Gastroesophageal sphincter (tissue), 3 donors: Measurements from ENCODE around the gene EHMT2.

ENCODE experiments used
- POLR2A ChIP-seq, 2 donors: fragments of 450-650 bp; IDR thresholded peaks; one replicate each; pipeline ENCODE4 v1.6.1; 2017; ENCODE audit warnings: antibody characterized with exemption in 2 of 2, mild to moderate bottlenecking in 2 of 2, moderate library complexity in 1 of 2
- POLR2AphosphoS5 ChIP-seq: sonication (generic); formaldehyde crosslinking; IDR thresholded peaks from one replicate; pipeline ENCODE4 v1.6.1; 2017; ENCODE audit warnings: antibody characterized with exemption
- TF ChIP-seq, protein P1 (sequence below), 4 experiments: fragments of 200-600 bp in 2 of 4; fragments of 450-650 bp in 2 of 4; sonication (generic) in 1 of 4; IDR thresholded peaks; one replicate each; pipeline ENCODE4 v1.5.1; 2017 to 2019; ENCODE audit warnings: antibody characterized with exemption in 4 of 4, mild to moderate bottlenecking in 2 of 4, moderate library complexity in 2 of 4

DNA sequence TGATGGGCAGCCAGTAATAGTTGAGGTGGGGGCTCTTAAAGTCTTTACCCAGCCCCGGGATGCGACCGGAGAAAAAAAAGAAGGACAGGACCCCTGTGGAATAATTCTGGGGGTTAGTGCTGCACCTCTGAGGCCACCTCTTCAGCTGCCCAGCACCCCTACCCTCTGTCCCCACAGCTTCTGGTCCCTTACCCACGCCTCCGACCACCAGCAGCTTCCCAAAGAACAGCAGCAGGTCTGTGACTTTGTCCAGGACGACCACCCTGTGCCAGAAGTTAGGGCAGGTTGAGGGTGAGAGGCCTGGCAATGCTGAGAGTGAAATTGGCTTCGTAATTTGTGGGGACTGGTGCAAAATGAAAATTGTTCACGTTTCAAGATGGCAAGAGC lies 32.7 kb downstream of the EHMT2 start:
- TF ChIP-seq, protein P1, sequence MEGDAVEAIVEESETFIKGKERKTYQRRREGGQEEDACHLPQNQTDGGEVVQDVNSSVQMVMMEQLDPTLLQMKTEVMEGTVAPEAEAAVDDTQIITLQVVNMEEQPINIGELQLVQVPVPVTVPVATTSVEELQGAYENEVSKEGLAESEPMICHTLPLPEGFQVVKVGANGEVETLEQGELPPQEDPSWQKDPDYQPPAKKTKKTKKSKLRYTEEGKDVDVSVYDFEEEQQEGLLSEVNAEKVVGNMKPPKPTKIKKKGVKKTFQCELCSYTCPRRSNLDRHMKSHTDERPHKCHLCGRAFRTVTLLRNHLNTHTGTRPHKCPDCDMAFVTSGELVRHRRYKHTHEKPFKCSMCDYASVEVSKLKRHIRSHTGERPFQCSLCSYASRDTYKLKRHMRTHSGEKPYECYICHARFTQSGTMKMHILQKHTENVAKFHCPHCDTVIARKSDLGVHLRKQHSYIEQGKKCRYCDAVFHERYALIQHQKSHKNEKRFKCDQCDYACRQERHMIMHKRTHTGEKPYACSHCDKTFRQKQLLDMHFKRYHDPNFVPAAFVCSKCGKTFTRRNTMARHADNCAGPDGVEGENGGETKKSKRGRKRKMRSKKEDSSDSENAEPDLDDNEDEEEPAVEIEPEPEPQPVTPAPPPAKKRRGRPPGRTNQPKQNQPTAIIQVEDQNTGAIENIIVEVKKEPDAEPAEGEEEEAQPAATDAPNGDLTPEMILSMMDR (IDR thresholded peaks at IDR 0.05): no peak
- TF ChIP-seq POLR2A (IDR thresholded peaks at IDR 0.05): no peak
- TF ChIP-seq POLR2AphosphoS5: no peak
